Memory B cell (primary cell): ENCODE results near the gene SH3TC1.

ENCODE experiments used
- ATAC-seq: fragments of 150-1000 bp; cut with Tn5 transposase; 2 replicates; pipeline ENCODE4 v1.10.0; 2021; ENCODE audit warnings: low read depth, mild to moderate bottlenecking, moderate library complexity
- DNase-seq, 2 donors: peaks; one replicate each; pipeline ENCODE4 v3.0.0; 2022; ENCODE audit warnings: low spot score in 2 of 2
- H3K27ac Mint-ChIP-seq: one replicate; pipeline ENCODE4 v1.8.0; 2022; ENCODE audit warnings: mild to moderate bottlenecking, moderate library complexity, mixed read lengths
- H3K27me3 Mint-ChIP-seq: one replicate; pipeline ENCODE4 v1.8.0; 2022; ENCODE audit warnings: mixed read lengths
- H3K36me3 Mint-ChIP-seq: one replicate; pipeline ENCODE4 v1.8.0; 2022; ENCODE audit warnings: mild to moderate bottlenecking, mixed read lengths
- H3K4me1 Mint-ChIP-seq: one replicate; pipeline ENCODE4 v1.8.0; 2022; ENCODE audit warnings: mixed read lengths
- H3K4me3 Mint-ChIP-seq: one replicate; pipeline ENCODE4 v1.8.0; 2022; ENCODE audit warnings: mild to moderate bottlenecking, moderate library complexity, mixed read lengths
- H3K9me3 Mint-ChIP-seq: one replicate; pipeline ENCODE4 v1.8.0; 2022; ENCODE audit warnings: mixed read lengths

SH3TC1 gene

DNA sequence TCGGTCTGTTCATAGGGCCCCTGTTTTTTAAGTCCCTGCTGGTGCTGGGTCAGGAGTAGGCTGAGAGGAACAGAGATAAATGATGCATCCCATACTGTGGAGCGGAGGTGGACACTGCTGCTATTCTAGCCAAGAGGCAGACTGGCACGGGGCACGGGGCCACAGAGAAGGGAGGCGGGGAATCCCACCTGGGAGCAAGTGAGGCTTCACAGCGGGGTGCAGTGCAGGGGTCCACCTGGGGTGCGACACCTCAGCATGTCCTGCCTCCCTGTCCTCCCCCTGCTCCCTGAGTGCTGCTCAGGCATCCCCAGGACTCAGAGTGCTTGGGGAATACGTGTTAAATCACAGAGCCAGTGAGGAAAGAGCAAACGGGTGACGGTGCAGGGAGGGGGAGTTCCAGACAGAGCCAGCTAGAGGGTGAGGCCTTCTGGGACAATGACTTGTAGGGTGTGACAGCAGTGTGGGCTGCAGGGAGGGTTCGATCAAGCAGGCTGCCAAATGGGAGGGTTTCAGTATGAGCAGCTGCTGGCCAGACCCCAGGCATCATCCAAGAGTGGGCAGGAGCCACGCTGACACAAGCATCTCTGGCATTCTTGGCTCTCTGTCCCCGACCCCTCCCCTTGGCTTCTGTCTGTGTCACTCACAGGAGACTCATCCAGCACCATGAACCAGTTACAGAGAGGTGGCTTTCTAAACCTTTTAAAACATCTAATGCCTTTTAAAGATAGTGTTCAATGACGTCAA lies 56.8 kb downstream of the SH3TC1 start:
- DNase-seq (no peak), ATAC-seq (no peak)
- no peaks in the 10 kb centered on the region for H3K36me3 Mint-ChIP-seq
- H3K27me3 Mint-ChIP-seq = peaks cover 9% of the 10 kb centered on the region
- no peak overlapping the region for H3K27ac Mint-ChIP-seq
- H3K4me3 Mint-ChIP-seq = no peak overlapping the region
- H3K9me3 Mint-ChIP-seq = peaks cover 2% of the 10 kb centered on the region
- H3K4me1 Mint-ChIP-seq = no peaks in the 10 kb centered on the region

DNA sequence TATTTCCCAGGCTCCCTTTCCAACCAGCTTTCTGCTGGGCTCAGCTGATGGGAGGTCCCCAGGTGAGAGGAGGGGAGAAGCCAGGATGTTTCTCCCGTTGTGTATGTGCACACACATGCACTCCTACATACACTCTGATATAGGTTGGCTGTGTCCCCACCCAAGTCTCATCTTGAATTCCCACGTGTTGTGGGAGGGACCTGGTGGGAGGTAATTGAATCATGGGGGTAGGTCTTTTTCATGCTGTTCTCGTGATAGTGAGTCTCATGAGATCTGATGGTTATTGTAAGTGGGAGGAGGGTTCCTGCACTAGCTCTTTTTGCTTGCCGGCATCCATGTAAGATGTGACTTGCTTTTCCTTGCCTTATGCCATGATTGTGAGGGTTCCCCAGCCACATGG lies 58.8 kb downstream of the SH3TC1 start:
- Mint-ChIP-seq H3K36me3 (no peaks in the 10 kb centered on the region), H3K4me1 (no peaks in the 10 kb centered on the region), H3K4me3 (no peak overlapping the region), H3K27me3 (peaks cover 6% of the 10 kb centered on the region), H3K27ac (no peak overlapping the region), H3K9me3 (peaks cover 2% of the 10 kb centered on the region)
- DNase-seq (no peak), ATAC-seq (no peak)

- Mint-ChIP-seq H3K4me1 (peaks cover 2% of the 10 kb centered on the region), H3K4me3 (no peak overlapping the region), H3K36me3 (no peaks in the 10 kb centered on the region), H3K9me3 (peaks cover 2% of the 10 kb centered on the region), H3K27me3 (peaks cover 11% of the 10 kb centered on the region), H3K27ac (no peak overlapping the region)
- no peak for ATAC-seq
- DNase-seq = no peak
Measured at GRCh38 chr4:8258552-8259212, 59.6 kb downstream of the SH3TC1 start.

DNA sequence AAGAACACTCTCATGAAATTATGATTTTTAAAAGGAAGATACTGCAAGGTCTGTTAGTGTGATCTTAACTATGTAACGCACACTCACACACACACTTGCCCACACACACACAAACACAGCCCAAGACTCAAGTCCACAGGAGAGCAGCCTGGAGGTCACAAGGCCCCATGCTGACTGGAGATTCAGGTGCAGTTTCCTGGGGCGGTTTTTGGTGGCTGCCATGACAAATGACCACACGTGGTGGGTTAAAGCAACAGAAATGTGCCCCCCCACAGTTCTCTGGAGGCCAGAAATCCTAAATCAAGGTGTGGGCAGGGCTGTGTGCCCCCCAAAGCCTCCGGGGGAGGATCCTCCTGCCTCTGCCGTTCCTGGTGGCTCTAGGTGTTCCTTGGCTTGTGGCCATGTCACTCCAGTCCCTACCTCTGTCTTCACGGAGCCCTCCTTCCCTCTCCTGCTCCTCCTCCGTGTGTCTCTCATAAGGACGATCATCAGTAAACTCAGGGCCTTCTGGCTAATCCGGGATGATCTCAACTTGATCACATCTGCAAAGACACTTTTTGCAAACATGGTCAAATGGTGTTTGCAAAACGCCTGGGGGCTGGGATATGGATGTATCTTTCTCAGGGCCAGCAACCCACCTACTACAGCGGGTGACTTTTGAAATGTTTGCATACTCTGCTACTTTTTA lies 60.8 kb downstream of the SH3TC1 start:
- DNase-seq (no peak), ATAC-seq (no peak)
- Mint-ChIP-seq H3K27ac (no peak overlapping the region), H3K9me3 (no peaks in the 10 kb centered on the region), H3K4me3 (no peak overlapping the region), H3K4me1 (peaks cover 3% of the 10 kb centered on the region), H3K36me3 (no peaks in the 10 kb centered on the region), H3K27me3 (peaks cover 16% of the 10 kb centered on the region)

- H3K9me3 Mint-ChIP-seq = no peaks in the 10 kb centered on the region
- DNase-seq (no peak), ATAC-seq (no peak)
- H3K4me3 Mint-ChIP-seq = no peak overlapping the region
- peaks cover 3% of the 10 kb centered on the region for H3K4me1 Mint-ChIP-seq
- H3K27me3 Mint-ChIP-seq = peaks cover 18% of the 10 kb centered on the region
- no peak overlapping the region for H3K27ac Mint-ChIP-seq
- H3K36me3 Mint-ChIP-seq = no peaks in the 10 kb centered on the region
Measured at GRCh38 chr4:8260656-8261111, 61.6 kb downstream of the SH3TC1 start.

GRCh38 chr4:8261851-8262535 lies 62.9 kb downstream of the SH3TC1 start:
- DNase-seq (no peak), ATAC-seq (no peak)
- Mint-ChIP-seq H3K36me3 (no peaks in the 10 kb centered on the region), H3K27ac (no peak overlapping the region), H3K4me1 (peaks cover 3% of the 10 kb centered on the region), H3K9me3 (no peaks in the 10 kb centered on the region), H3K4me3 (no peak overlapping the region), H3K27me3 (peaks cover 25% of the 10 kb centered on the region)

DNA sequence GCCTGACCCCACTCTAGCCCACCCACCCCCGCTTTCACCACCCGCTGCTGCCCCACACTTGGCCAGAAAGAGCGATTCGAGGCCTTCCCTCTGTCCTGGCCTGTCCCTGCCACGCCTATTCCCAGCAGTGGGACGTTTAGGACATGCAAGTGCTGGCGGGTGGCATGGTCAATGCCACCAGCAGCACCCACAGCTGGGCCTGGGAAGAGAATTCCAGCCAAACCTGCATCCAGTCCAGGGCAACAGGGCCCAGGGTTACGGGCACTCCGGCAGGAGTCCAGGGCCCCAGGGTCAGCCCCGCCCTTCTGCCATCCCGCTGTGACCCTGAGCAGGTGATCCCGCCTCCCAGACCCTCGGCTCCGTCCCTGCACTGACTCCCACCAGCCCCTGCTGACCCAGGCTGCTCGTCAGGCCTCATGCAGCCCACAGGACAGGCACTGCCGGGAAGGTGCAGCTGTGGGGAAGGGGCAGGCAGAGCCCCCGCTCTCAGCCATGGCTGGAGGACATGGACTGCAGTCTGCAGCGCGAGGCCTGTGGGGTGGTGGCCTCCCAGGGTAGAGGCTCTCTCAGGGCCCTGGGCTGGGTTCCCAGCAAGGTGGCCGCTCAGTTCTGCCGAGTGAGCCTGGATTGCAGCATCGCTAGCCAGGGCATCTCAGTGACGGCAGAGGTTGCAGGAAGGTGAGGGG lies 63.7 kb downstream of the SH3TC1 start:
- ATAC-seq = no peak
- H3K4me1 Mint-ChIP-seq = peaks cover 3% of the 10 kb centered on the region
- no peaks in the 10 kb centered on the region for H3K36me3 Mint-ChIP-seq
- peaks cover 25% of the 10 kb centered on the region for H3K27me3 Mint-ChIP-seq
- H3K27ac Mint-ChIP-seq = no peak overlapping the region
- no peaks in the 10 kb centered on the region for H3K9me3 Mint-ChIP-seq
- DNase-seq = no peak
- no peak overlapping the region for H3K4me3 Mint-ChIP-seq

GRCh38 chr4:8263397-8263796 lies 64.3 kb downstream of the SH3TC1 start:
- peaks cover 3% of the 10 kb centered on the region for H3K4me1 Mint-ChIP-seq
- no peak for DNase-seq
- no peak overlapping the region for H3K4me3 Mint-ChIP-seq
- peaks cover 25% of the 10 kb centered on the region for H3K27me3 Mint-ChIP-seq
- no peaks in the 10 kb centered on the region for H3K9me3 Mint-ChIP-seq
- peak overlapping the region; percentile 7 for H3K27ac Mint-ChIP-seq
- H3K36me3 Mint-ChIP-seq = no peaks in the 10 kb centered on the region
- no peak for ATAC-seq

- DNase-seq = no peak
- H3K27me3 Mint-ChIP-seq = peaks cover 32% of the 10 kb centered on the region
- H3K4me3 Mint-ChIP-seq = no peak overlapping the region
- no peak overlapping the region for H3K27ac Mint-ChIP-seq
- H3K36me3 Mint-ChIP-seq = no peaks in the 10 kb centered on the region
- H3K4me1 Mint-ChIP-seq = peaks cover 3% of the 10 kb centered on the region
- no peak for ATAC-seq
- H3K9me3 Mint-ChIP-seq = no peaks in the 10 kb centered on the region
Measured at GRCh38 chr4:8264106-8264505, 65.0 kb downstream of the SH3TC1 start.

- no peak for ATAC-seq
- Mint-ChIP-seq H3K27me3 (peaks cover 31% of the 10 kb centered on the region), H3K27ac (no peak overlapping the region), H3K4me1 (peaks cover 3% of the 10 kb centered on the region), H3K36me3 (no peaks in the 10 kb centered on the region), H3K9me3 (no peaks in the 10 kb centered on the region), H3K4me3 (no peak overlapping the region)
- DNase-seq = no peak
Measured at GRCh38 chr4:8265171-8265929, 66.3 kb downstream of the SH3TC1 start.

DNA sequence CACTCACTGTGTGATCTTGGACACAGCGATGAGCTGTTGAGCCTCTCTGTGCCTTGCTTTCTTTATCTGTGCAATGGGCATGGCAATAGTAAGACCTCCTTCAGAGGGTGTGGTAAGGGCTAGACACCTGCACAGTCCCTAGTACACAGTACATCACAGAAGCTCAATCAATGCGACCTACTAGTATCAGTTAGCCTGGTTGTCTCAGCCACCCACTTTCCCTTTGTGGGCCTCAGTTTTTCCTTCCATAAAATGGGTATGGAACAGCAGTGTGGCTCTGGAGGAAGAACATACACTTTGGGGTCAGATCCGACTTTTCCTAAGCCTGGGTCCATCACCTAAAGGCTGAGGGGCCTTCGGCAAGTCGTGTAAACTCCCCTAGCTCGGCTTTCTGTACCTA lies 67.0 kb downstream of the SH3TC1 start:
- no peaks in the 10 kb centered on the region for H3K9me3 Mint-ChIP-seq
- no peak for ATAC-seq

GRCh38 chr4:8266508-8266907 lies 67.4 kb downstream of the SH3TC1 start:
- no peak overlapping the region for H3K27ac Mint-ChIP-seq
- peaks cover 3% of the 10 kb centered on the region for H3K4me1 Mint-ChIP-seq
- peaks cover 33% of the 10 kb centered on the region for H3K27me3 Mint-ChIP-seq
- H3K36me3 Mint-ChIP-seq = no peaks in the 10 kb centered on the region
- no peak for ATAC-seq
- DNase-seq = no peak
- H3K9me3 Mint-ChIP-seq = no peaks in the 10 kb centered on the region
- H3K4me3 Mint-ChIP-seq = no peak overlapping the region

More for the DNA sequence above, 67.0 kb downstream of the SH3TC1 start:
- no peak for DNase-seq
- Mint-ChIP-seq H3K4me1 (peaks cover 3% of the 10 kb centered on the region), H3K4me3 (no peak overlapping the region), H3K36me3 (no peaks in the 10 kb centered on the region), H3K27me3 (peaks cover 33% of the 10 kb centered on the region), H3K27ac (no peak overlapping the region)

DNA sequence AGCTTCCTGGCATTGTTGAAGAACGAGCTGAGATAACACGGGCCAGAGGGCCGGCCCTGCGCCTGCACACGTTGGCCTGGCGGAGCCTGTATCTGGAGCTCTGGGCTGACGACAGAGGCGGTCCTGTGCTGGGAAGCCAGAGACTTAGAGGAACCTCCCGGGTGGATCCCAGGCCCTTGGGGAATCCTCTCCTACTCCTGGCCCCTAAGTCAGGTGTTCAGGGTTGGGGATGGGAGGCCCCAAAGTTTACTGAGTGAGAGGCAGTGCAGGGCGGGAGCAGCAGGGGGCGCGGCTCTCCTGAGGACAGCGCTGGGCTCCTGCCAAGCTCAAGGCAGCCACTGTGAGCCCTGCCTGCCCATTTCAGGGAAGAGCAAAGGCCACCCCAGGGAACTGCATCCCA lies 68.0 kb downstream of the SH3TC1 start:
- no peak overlapping the region for H3K27ac Mint-ChIP-seq
- H3K27me3 Mint-ChIP-seq = peaks cover 36% of the 10 kb centered on the region
- H3K4me1 Mint-ChIP-seq = peaks cover 3% of the 10 kb centered on the region
- H3K9me3 Mint-ChIP-seq = no peaks in the 10 kb centered on the region
- H3K36me3 Mint-ChIP-seq = no peaks in the 10 kb centered on the region
- DNase-seq (peak in 1 of 2 donors; percentile 9), ATAC-seq (peak; percentile 51)
- no peak overlapping the region for H3K4me3 Mint-ChIP-seq
